Suprapubic skin (tissue), 4 donors: ENCODE data around the gene TRHDE.

Experiments used
- CTCF ChIP-seq, 2 donors: fragments of 200-600 bp in 1 of 2; fragments of 450-650 bp in 1 of 2; sonication (generic) in 1 of 2; IDR thresholded peaks; one replicate each; pipeline ENCODE4 v1.5.1; 2016 to 2019; ENCODE audit warnings: antibody characterized with exemption in 2 of 2, mild to moderate bottlenecking in 1 of 2, moderate library complexity in 1 of 2
- POLR2A ChIP-seq, 2 donors: fragments of 450-650 bp; IDR thresholded peaks; one replicate each; pipeline ENCODE4 v1.6.1; 2017; ENCODE audit warnings: antibody characterized with exemption in 2 of 2, mild to moderate bottlenecking in 2 of 2, moderate library complexity in 2 of 2
- POLR2AphosphoS5 ChIP-seq, 3 donors: sonication (generic); formaldehyde crosslinking; IDR thresholded peaks; one replicate each; pipeline ENCODE4 v1.6.1; 2017; ENCODE audit warnings: antibody characterized with exemption in 3 of 3

GRCh38 chr12:72642706-72643105 lies 370.5 kb downstream of the TRHDE start:
- TF ChIP-seq POLR2A (IDR thresholded peaks at IDR 0.05) (no peak), CTCF (IDR thresholded peaks at IDR 0.05) (no peak), POLR2AphosphoS5 (IDR thresholded peaks at IDR 0.05) (no peak)
